B cell (primary cell): ENCODE results near the gene GORASP2. TPM values are rescaled to one million over a fixed set of nuclear protein-coding genes. Genes with fewer than 3 reads are reported as not detected.

ENCODE experiments used
- ATAC-seq: fragments of 200-7000 bp; cut with Tn5 transposase; one replicate; pipeline ENCODE4 v1.10.0; 2021; ENCODE audit warnings: low read depth, mild to moderate bottlenecking, moderate number of reproducible peaks, moderate library complexity
- CTCF ChIA-PET: fragments of 350-600 bp; sonication (Branson Sonifier 250); formaldehyde crosslinking; loops from one replicate; lab custom pipeline; 2021; ENCODE audit warnings: antibody characterized with exemption, inconsistent platforms; lab: Charles Lee
- POLR2A ChIA-PET: fragments of 350-600 bp; sonication (Branson Sonifier 250); formaldehyde crosslinking; loops from one replicate; lab custom pipeline; 2021; ENCODE audit warnings: antibody characterized with exemption; lab: Charles Lee
- DNase-seq: peaks from one replicate; pipeline ENCODE4 v3.0.0; 2013
- H2AFZ ChIP-seq: 2 replicates; pipeline ENCODE4 v1.6.1; 2012; ENCODE audit warnings: mild to moderate bottlenecking, low read depth, low read length; ENCODE audit not compliant: insufficient read depth, poor library complexity, severe bottlenecking
- H3K27ac ChIP-seq, 2 donors: 1 replicate in 1 of 2; 2 replicates in 1 of 2; pipeline ENCODE4 v1.5.1; 2012 to 2013; ENCODE audit warnings: low read length in 2 of 2, mild to moderate bottlenecking in 2 of 2, moderate library complexity in 1 of 2
- H3K27me3 ChIP-seq, 4 experiments: fragments of 200-600 bp in 1 of 4; sonication (generic) in 1 of 4; replicated peaks in 1 of 4; 1 replicate in 2 of 4; 2 replicates in 2 of 4; pipeline versions ENCODE4 v1.6.1 to v1.7.0; 2013 to 2016; ENCODE audit warnings: low read length in 3 of 4, mild to moderate bottlenecking in 2 of 4, mixed read lengths in 1 of 4, moderate library complexity in 1 of 4; ENCODE audit not compliant: insufficient read depth in 4 of 4, control insufficient read depth in 3 of 4; ENCODE audit errors: control extremely low read depth in 1 of 4
- H3K36me3 ChIP-seq, 2 experiments: replicated peaks in 1 of 2; 1 replicate in 1 of 2; 2 replicates in 1 of 2; pipeline versions ENCODE4 v1.6.1 to v1.7.1; 2013; ENCODE audit warnings: low read length in 1 of 2; ENCODE audit not compliant: insufficient read depth in 2 of 2, control insufficient read depth in 1 of 2; ENCODE audit errors: control extremely low read depth in 1 of 2, extremely low read depth in 1 of 2
- H3K4me1 ChIP-seq, 2 donors: fragments of 200-600 bp in 1 of 2; sonication (generic) in 1 of 2; 1 replicate in 1 of 2; 2 replicates in 1 of 2; pipeline versions ENCODE4 v1.5.1 to v1.6.1; 2013 to 2017; ENCODE audit warnings: low read length in 2 of 2; ENCODE audit not compliant: control insufficient read depth in 2 of 2, insufficient read depth in 2 of 2
- H3K4me2 ChIP-seq: replicated peaks from 2 replicates; pipeline ENCODE3; 2012; ENCODE audit warnings: mild to moderate bottlenecking, low read depth, low read length; ENCODE audit not compliant: poor library complexity, severe bottlenecking
- H3K4me3 ChIP-seq, 5 experiments: fragments of 200-600 bp in 1 of 5; sonication (generic) in 1 of 5; 1 replicate in 3 of 5; 2 replicates in 2 of 5; pipeline versions ENCODE4 v1.5.1 to v1.7.0; 2011 to 2016; ENCODE audit warnings: low read length in 4 of 5, mild to moderate bottlenecking in 4 of 5, low read depth in 2 of 5, control low read depth in 1 of 5, moderate library complexity in 1 of 5; ENCODE audit not compliant: insufficient read depth in 1 of 5; ENCODE audit errors: control extremely low read depth in 1 of 5, extremely low read depth in 1 of 5
- H3K79me2 ChIP-seq: fragments of 200-600 bp; sonication (generic); one replicate; pipeline ENCODE4 v1.6.0; 2016; ENCODE audit warnings: low read length; ENCODE audit not compliant: control insufficient read depth, insufficient read depth
- H3K9ac ChIP-seq: fragments of 200-600 bp; sonication (generic); 2 replicates; pipeline ENCODE4 v1.6.1; 2017; ENCODE audit warnings: mild to moderate bottlenecking, low read length, moderate library complexity
- H3K9me3 ChIP-seq, 3 donors: one replicate each; pipeline versions ENCODE4 v1.6.1 to v1.7.1; 2013; ENCODE audit warnings: low read length in 2 of 3; ENCODE audit not compliant: control insufficient read depth in 2 of 3, insufficient read depth in 1 of 3; ENCODE audit errors: control extremely low read depth in 1 of 3
- H4K20me1 ChIP-seq: 2 replicates; pipeline ENCODE4 v1.6.0; 2012; ENCODE audit warnings: mild to moderate bottlenecking, low read length; ENCODE audit not compliant: insufficient read depth, control insufficient read depth, poor library complexity, severe bottlenecking
- H3K27ac Mint-ChIP-seq: one replicate; pipeline ENCODE4 v1.8.0; 2021; ENCODE audit warnings: mixed read lengths
- H3K27me3 Mint-ChIP-seq: one replicate; pipeline ENCODE4 v1.8.0; 2021; ENCODE audit warnings: mixed read lengths
- H3K4me1 Mint-ChIP-seq: one replicate; pipeline ENCODE4 v1.8.0; 2021; ENCODE audit warnings: mixed read lengths
- H3K4me3 Mint-ChIP-seq: one replicate; pipeline ENCODE4 v1.8.0; 2021; ENCODE audit warnings: mixed read lengths
- H3K9me3 Mint-ChIP-seq: one replicate; pipeline ENCODE4 v1.8.0; 2022; ENCODE audit warnings: mixed read lengths; ENCODE audit not compliant: insufficient read depth
- EZH2 ChIP-seq: IDR thresholded peaks from 2 replicates; pipeline ENCODE4 v1.6.1; 2012; ENCODE audit warnings: borderline replicate concordance, low read depth, mild to moderate bottlenecking, moderate library complexity, low read length; ENCODE audit not compliant: insufficient read depth, poor library complexity, severe bottlenecking
- WGBS: methylation state at CpG from one replicate; pipeline ENCODE4 v1.1.5; 2013; ENCODE audit warnings: missing lambda C conversion rate; ENCODE audit not compliant: insufficient coverage; 5-methylcytosine and 5-hydroxymethylcytosine counted together
- intact Hi-C: fragments of 100-400 bp; cut with micrococcal nuclease; formaldehyde crosslinking; loops from one replicate; pipeline ENCODE4 v1.10.0; 2022
- polyA plus RNA-seq: library from polyadenylated mRNA; depleted of rRNA; stranded (reverse); fragments of >200 nt; gene quantifications from 2 replicates; pipeline ENCODE4 v1.2.3, GENCODE V29; 2012
- total RNA-seq, 2 donors: library from RNA; stranded (reverse); fragments of 120-200 nt in 1 of 2; gene quantifications; 1 replicate in 1 of 2; 2 replicates in 1 of 2; pipeline versions ENCODE4 v1.2.3 to v1.2.4, GENCODE V29; 2013 to 2022
- TF ChIP-seq, protein P1 (sequence below): fragments of 200-600 bp; IDR thresholded peaks from one replicate; pipeline ENCODE4 v1.8.0; 2022; ENCODE audit warnings: antibody characterized with exemption, mild to moderate bottlenecking

Gene GORASP2
- total and polyA plus RNA-seq, 2 donors (not counting 1 experiment from before 2014, with no cell fraction given), result 40.5 to 50.5 TPM

- H3K4me1 Mint-ChIP-seq, result peaks cover 36% of the 10 kb centered on the region
- Histone ChIP-seq H4K20me1 (peaks cover 32% of the 10 kb centered on the region), H3K4me2 (no peak overlapping the region), H3K36me3 (peaks cover 0 to 3% of the 10 kb centered on the region in 2 experiments), H3K79me2 (peaks cover 79% of the 10 kb centered on the region), H2AFZ (no peak overlapping the region), H3K4me3 (no peak overlapping the region), H3K9me3 (no peaks in the 10 kb centered on the region), H3K4me1 (peaks cover 20 to 22% of the 10 kb centered on the region in 2 donors), H3K9ac (no peak overlapping the region), H3K27me3 (no peaks in the 10 kb centered on the region), H3K27ac (no peak overlapping the region)
- H3K27me3 Mint-ChIP-seq, result no peaks in the 10 kb centered on the region
- no peaks in the 10 kb centered on the region for H3K9me3 Mint-ChIP-seq
- DNase-seq (no peak), ATAC-seq (no peak)
- H3K27ac Mint-ChIP-seq, result peak overlapping the region; percentile 60
- ChIA-PET POLR2A (interaction anchor here (0.7 kb wide), 1 partner anchor 1621 kb away, joined by 3 read pairs; no protein-coding TSS in a partner anchor), CTCF (interaction anchor here (0.6 kb wide), 1 partner anchor 61 kb away, joined by 4 read pairs; no protein-coding TSS in a partner anchor)
- intact Hi-C loops, result no loop called here
- peak overlapping the region; percentile 30 for H3K4me3 Mint-ChIP-seq
- TF ChIP-seq, protein P1, sequence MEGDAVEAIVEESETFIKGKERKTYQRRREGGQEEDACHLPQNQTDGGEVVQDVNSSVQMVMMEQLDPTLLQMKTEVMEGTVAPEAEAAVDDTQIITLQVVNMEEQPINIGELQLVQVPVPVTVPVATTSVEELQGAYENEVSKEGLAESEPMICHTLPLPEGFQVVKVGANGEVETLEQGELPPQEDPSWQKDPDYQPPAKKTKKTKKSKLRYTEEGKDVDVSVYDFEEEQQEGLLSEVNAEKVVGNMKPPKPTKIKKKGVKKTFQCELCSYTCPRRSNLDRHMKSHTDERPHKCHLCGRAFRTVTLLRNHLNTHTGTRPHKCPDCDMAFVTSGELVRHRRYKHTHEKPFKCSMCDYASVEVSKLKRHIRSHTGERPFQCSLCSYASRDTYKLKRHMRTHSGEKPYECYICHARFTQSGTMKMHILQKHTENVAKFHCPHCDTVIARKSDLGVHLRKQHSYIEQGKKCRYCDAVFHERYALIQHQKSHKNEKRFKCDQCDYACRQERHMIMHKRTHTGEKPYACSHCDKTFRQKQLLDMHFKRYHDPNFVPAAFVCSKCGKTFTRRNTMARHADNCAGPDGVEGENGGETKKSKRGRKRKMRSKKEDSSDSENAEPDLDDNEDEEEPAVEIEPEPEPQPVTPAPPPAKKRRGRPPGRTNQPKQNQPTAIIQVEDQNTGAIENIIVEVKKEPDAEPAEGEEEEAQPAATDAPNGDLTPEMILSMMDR, result no peak
- TF ChIP-seq EZH2, result no peak
- no CpG with 5 or more reads among the region's 1 CpG for WGBS
Observed at GRCh38 chr2:170932166-170932565, 3.1 kb downstream of the GORASP2 start.

GRCh38 chr2:170932948-170933347, 3.9 kb downstream of the GORASP2 start:
- ATAC-seq (no peak), DNase-seq (no peak)
- no peak overlapping the region for H3K27ac ChIP-seq
- H3K9me3 ChIP-seq, result no peaks in the 10 kb centered on the region
- ChIA-PET CTCF (interaction anchor here (0.6 kb wide), 1 partner anchor 62 kb away, joined by 4 read pairs; no protein-coding TSS in a partner anchor), POLR2A (interaction anchor here (0.7 kb wide), 1 partner anchor 1620 kb away, joined by 3 read pairs; no protein-coding TSS in a partner anchor)
- H3K4me3 Mint-ChIP-seq, result no peak overlapping the region
- H3K4me3 ChIP-seq, result no peak overlapping the region
- H2AFZ ChIP-seq, result no peak overlapping the region
- H3K4me2 ChIP-seq, result no peak overlapping the region
- H3K79me2 ChIP-seq, result peaks cover 87% of the 10 kb centered on the region
- no peaks in the 10 kb centered on the region for H3K27me3 Mint-ChIP-seq
- H3K36me3 ChIP-seq, result peaks cover 0 to 10% of the 10 kb centered on the region in 2 experiments
- no peak for TF ChIP-seq EZH2
- TF ChIP-seq, protein P1, result no peak
- no peak overlapping the region for H3K9ac ChIP-seq
- intact Hi-C loops, result no loop called here
- peaks cover 20 to 21% of the 10 kb centered on the region in 2 donors for H3K4me1 ChIP-seq
- H3K4me1 Mint-ChIP-seq, result peaks cover 38% of the 10 kb centered on the region
- peaks cover 40% of the 10 kb centered on the region for H4K20me1 ChIP-seq
- no peak overlapping the region for H3K27ac Mint-ChIP-seq
- H3K9me3 Mint-ChIP-seq, result no peaks in the 10 kb centered on the region
- no peaks in the 10 kb centered on the region for H3K27me3 ChIP-seq
